ENCODE measurements around the gene FAM98C.
A peak's percentile ranks its signal among the peaks of the same experiment; 100 is the strongest.

FAM98C gene

GRCh38 chr19:38378866-38379265 is 24.0 kb upstream of the FAM98C start:
- no peak for DNase-seq

DNA sequence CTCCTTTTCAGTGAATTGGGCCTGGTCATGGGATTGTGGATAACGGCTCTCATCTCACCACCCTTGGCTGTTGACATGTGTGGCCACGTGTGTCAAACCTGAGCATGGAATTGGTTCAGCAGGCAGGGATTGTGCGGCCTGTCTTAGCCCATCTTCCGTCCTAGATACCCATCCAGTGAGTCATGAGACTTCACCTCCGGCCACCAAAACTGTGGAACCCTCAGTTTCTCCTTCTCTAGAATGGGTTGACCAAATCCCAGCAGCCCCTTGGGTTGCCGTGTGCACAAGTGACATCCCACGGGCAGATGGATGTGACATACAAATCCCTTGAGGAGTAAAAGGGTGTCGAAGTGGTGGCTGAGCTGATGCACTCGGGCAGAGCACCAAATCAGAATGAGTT is 21.8 kb upstream of the FAM98C start:
- no peak for DNase-seq

DNA sequence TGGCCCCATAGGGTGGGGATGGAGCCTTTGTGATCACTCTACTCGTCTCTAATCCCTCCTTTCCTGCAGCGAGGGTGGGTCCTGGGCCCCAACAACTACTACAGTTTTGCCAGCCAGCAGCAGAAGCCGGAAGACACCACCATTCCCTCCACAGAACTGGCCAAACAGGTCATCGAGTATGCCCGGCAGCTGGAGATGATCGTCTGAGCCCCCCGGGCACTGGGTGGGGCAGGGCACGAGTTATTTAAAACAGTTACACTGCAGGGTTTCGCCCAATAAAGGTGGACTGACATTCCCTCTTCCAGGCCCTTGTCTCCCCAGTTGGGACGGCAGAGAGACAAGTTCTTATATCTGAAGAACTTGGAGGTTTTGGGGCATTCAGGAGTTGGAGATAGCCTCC is 19.7 kb upstream of the FAM98C start:
- DNase-seq: no peak

GRCh38 chr19:38383743-38384142 is 19.1 kb upstream of the FAM98C start:
- DNase-seq: no peak

GRCh38 chr19:38384209-38385027 is 18.5 kb upstream of the FAM98C start:
- peak; percentile 39 for DNase-seq

GRCh38 chr19:38385057-38385803 is 17.7 kb upstream of the FAM98C start:
- DNase-seq: no peak

GRCh38 chr19:38385804-38386257 is 17.1 kb upstream of the FAM98C start:
- no peak for DNase-seq

DNA sequence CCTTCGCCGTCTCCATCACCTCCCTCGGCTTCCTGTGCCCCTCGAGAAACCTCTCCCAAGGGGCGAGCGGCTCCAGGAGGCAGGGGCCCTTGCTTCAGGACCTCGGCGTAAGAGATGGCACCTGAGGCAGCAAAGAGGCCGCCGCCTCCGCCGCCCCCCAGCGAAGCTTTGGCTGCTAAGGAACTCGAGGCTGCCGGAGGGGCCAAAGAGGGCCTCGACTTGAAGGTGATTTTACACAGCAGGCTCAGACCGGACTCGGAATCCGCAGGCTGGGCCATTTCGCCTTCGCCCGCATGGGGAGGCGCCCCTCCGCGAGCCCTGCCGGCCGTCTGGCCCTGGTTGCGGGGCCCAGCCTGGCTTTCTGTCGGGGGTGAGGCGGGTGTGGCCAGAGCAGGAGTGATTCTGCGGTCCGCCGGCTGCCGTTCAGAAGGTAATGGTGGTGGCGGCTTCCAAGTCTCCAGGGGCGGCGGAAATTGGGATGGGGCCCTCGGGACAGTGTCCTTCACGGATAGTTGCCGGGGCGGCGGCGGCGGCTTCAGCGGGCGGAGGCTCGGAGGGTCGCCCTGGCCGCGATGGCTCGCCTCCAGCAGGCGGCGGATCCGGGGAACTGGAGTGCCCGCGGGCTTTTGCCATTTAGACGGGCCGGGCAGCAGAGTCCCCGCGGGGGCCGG is 16.5 kb upstream of the FAM98C start:
- DNase-seq: no peak

GRCh38 chr19:38386971-38387549 is 15.8 kb upstream of the FAM98C start:
- no peak for DNase-seq

DNA sequence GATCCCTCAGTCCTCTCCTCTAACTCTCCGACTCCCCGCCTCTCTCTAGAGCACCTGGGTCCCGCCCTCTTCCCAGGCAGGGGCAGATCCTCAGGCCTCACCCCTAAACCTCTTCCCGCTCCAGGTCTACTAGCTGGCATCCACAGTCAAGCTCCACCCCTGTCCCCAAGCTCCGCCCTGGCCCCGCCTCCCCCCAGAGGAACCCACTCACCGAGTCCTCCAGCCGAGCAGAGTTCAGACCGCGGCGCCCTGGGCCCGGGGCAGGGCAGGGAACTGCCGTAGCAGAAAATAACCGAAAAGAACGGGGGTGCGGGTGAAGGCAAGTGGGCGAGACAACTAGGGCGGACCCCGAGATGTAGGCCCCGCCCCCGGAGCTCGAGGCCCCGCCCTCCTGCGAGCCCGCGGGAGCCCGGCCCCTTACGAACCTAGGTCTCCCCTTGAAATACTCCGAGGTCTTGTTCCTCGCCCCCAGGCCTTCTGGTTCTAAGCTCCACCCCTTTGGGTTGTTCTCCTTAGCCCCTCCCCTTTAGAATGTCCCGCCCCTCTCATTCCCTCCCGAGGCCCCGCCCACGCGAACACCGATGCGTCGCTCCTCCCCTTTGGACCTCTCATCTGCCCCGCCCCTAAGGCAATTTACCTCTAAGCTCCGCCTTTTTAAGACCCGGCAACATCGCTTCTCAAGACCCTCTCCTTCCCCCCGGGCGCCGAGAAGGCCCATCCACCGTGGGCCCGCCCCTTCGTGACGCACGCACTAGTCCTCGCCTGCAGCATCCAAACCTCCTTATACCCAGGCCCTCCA is 15.1 kb upstream of the FAM98C start, which contains the start of gene GGN:
TSS of gene GGN (minus strand) at position 485 of the 799 bp plus-strand sequence. CDS start 773 bp downstream, outside the sequence.
- DNase-seq: peak; percentile 91

DNA sequence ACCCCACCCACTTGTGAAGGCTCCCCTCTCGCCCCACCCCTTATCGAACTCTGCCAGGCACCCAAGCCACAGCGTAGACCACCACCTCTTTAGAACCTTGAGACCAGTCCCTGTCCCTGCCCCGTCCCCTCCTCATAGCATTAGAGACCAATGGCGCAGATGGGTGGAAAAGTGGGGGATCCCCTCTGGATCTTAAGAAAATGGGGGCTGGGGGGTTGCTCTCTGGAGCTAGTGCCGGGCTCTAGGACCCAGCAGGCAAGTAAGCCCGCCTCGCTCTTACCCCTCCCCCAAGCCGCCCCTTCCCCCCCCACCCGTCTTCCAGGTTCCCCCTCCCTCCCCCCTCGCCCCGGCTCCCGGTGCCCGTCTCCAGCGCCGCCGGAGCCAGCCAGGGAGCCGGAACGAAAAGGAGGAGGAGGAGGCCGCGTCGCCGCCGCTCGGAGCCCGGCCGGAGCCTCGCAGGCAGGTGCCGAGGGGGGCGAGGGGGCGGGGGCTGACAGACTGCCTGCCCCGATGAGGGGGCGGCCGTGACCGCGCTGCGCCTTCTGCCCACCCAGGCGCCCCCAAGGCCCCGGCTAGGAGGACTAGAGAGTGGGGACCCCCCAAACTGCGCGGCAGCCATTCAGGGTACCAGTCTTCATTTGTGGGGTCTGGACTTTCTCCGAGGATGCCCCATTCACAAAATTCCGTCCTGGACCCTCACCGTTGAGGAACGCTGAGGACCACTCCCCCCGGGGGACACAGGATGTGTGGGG is 14.4 kb upstream of the FAM98C start, which contains the start of gene SPRED3:
TSS of gene SPRED3 (plus strand) at position 349 of the 752 bp plus-strand sequence. CDS start 1,606 bp downstream, outside the sequence.
- peak; percentile 69 for DNase-seq

- peak; percentile 91 for DNase-seq
These were observed 13.6 kb upstream of the FAM98C start for GRCh38 chr19:38389101-38389925.

GRCh38 chr19:38389957-38390924 is 12.7 kb upstream of the FAM98C start:
- no peak for DNase-seq

GRCh38 chr19:38391911-38392464 is 10.9 kb upstream of the FAM98C start:
- DNase-seq: no peak

DNA sequence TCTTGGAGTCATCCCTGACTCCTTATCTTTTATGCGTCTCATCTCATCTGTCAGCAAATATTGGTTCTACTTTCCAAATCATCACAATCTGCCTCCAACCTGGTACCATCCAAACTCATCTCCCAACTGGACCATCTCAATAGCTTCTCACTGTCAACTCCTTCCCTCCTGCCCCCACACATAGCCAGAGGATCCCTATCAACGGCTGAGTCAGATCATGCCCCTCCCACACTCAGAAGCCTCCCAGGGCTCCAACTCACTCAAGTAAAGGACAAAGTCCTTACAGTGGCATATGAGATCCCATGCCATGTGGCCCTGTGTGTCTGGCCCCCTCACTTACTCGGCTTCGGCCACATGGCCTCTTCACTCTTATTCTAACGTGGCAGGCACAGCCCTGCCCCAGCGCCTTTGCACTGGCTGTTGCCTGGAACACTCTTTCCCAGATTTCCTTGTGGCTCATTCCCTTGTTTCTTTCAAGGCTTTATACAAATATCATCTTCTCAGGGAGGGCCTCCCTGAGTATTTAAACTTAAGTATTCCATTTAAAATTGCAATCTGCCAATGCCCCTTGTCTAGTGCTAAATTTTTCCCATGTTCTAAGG is 10.1 kb upstream of the FAM98C start:
- peak; percentile 72 for DNase-seq

GRCh38 chr19:38394488-38394887 is 8.4 kb upstream of the FAM98C start:
- DNase-seq: peak; percentile 43

DNA sequence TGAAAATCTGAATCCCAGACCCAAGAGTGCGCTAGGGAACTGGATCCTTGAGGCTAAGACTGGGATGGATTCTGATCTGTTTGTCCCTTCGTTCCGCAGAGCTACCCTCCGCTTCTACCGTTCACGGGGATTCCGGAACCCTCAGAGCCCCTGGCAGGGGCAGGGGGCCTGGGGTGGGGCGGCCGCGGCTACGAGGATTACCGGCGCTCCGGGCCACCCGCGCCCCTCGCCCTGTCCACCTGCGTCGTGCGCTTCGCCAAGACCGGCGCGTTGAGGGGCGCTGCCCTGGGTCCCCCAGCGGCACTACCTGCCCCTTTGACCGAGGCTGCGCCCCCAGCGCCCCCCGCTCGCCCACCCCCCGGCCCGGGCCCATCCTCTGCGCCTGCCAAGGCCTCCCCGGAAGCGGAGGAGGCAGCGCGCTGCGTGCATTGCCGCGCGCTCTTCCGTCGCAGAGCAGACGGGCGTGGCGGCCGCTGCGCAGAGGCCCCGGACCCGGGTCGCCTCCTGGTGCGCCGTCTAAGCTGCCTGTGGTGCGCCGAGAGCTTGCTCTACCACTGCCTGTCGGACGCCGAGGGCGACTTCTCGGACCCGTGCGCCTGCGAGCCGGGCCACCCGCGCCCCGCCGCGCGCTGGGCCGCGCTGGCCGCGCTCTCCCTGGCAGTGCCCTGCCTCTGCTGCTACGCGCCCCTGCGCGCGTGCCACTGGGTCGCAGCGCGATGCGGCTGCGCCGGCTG is 7.3 kb upstream of the FAM98C start:
- DNase-seq: no peak

Data from fibroblast of skin of back (primary cell).